Panc1 (cell line): Measurements from ENCODE around the gene FKBP10. TPM values are rescaled to one million over a fixed set of nuclear protein-coding genes. Genes with fewer than 3 reads are reported as not detected.

ENCODE experiments used
- ATAC-seq: fragments of 200-7000 bp; cut with Tn5 transposase; 2 replicates; pipeline ENCODE4 v1.9.1; 2020; ENCODE audit warnings: mild to moderate bottlenecking, moderate library complexity
- BruUV-seq: library from RNA; stranded (reverse); fragments of 400-500 nt; replicated peaks from 2 replicates; lab custom pipeline; 2021; lab: Mats Ljungman, UMichigan
- CTCF ChIA-PET: fragments of 300-600 bp; sonication (Branson Sonifier 250); formaldehyde crosslinking; loops from one replicate; lab custom pipeline; 2022; ENCODE audit warnings: antibody characterized with exemption; lab: Charles Lee
- POLR2A ChIA-PET: fragments of 300-600 bp; sonication (Branson Sonifier 250); formaldehyde crosslinking; loops from one replicate; lab custom pipeline; 2022; ENCODE audit warnings: antibody characterized with exemption; lab: Charles Lee
- DNase-seq: peaks from one replicate; pipeline ENCODE4 v3.0.0-alpha.2; 2010; ENCODE audit warnings: low read depth, low spot score
- H3K27ac ChIP-seq: 2 replicates; pipeline ENCODE4 v1.5.1; 2011; ENCODE audit warnings: mild to moderate bottlenecking, low read length, inconsistent platforms
- H3K27me3 ChIP-seq: fragments of 200-500 bp; sonication (Bioruptor generic); 2 replicates; pipeline ENCODE4 v1.6.0; 2014; ENCODE audit warnings: low read length, inconsistent platforms; ENCODE audit not compliant: control insufficient read depth, insufficient read depth
- H3K36me3 ChIP-seq: fragments of 200-500 bp; sonication (Bioruptor generic); 2 replicates; pipeline ENCODE4 v1.5.1; 2014; ENCODE audit warnings: inconsistent platforms, mild to moderate bottlenecking, low read length, moderate library complexity; ENCODE audit not compliant: control insufficient read depth, insufficient read depth
- H3K4me1 ChIP-seq: 2 replicates; pipeline ENCODE4 v1.5.1; 2011; ENCODE audit warnings: inconsistent platforms, mild to moderate bottlenecking, low read length, moderate library complexity; ENCODE audit not compliant: control insufficient read depth, insufficient read depth
- H3K4me3 ChIP-seq, 2 experiments: 2 replicates each; pipeline ENCODE4 v1.5.1; 2011 to 2012; ENCODE audit warnings: low read depth in 2 of 2, low read length in 2 of 2, mild to moderate bottlenecking in 2 of 2, inconsistent platforms in 1 of 2, moderate library complexity in 1 of 2
- H3K9me3 ChIP-seq: fragments of 200-500 bp; sonication (Bioruptor generic); 2 replicates; pipeline ENCODE4 v1.5.1; 2014; ENCODE audit warnings: low read depth, mild to moderate bottlenecking, inconsistent platforms, low read length, moderate library complexity; ENCODE audit not compliant: control insufficient read depth, insufficient read depth
- CTCF ChIP-seq: fragments of 450-650 bp; IDR thresholded peaks from 2 replicates; pipeline ENCODE4 v1.5.1; 2017; ENCODE audit warnings: mild to moderate bottlenecking
- POLR2AphosphoS5 ChIP-seq: IDR thresholded peaks from 2 replicates; pipeline ENCODE4 v1.6.1; 2012; ENCODE audit warnings: mild to moderate bottlenecking, low read depth, low read length, moderate library complexity
- REST ChIP-seq, 2 experiments: IDR thresholded peaks; 2 replicates each; pipeline ENCODE4 v1.6.1; 2011 to 2012; ENCODE audit warnings: low read depth in 2 of 2, control low read depth in 1 of 2, low read length in 1 of 2, mild to moderate bottlenecking in 1 of 2, moderate library complexity in 1 of 2; ENCODE audit not compliant: insufficient read depth in 1 of 2
- SIN3A ChIP-seq: IDR thresholded peaks from 2 replicates; pipeline ENCODE4 v1.6.1; 2012; ENCODE audit warnings: low read depth, mild to moderate bottlenecking, low read length, moderate library complexity, borderline replicate concordance; ENCODE audit not compliant: insufficient read depth
- TCF7L2 ChIP-seq: IDR thresholded peaks from 2 replicates; pipeline ENCODE4 v1.6.1; 2011; ENCODE audit warnings: mild to moderate bottlenecking, low read depth, low read length, inconsistent platforms
- in situ Hi-C: cut with HindIII; loops from 2 replicates; pipeline ENCODE4 v1.10.0; 2016; ENCODE audit warnings: low sequenced_read_pairs, low pct_unique_long_range_greater_than_20kb
- intact Hi-C: fragments of 100-400 bp; cut with micrococcal nuclease; formaldehyde crosslinking; loops from one replicate; pipeline ENCODE4 v1.10.0; 2022; ENCODE audit not compliant: unreplicated experiment
- total RNA-seq: library from RNA; stranded (reverse); gene quantifications from one replicate; pipeline ENCODE4 v1.2.1, GENCODE V29; 2021; ENCODE audit not compliant: unreplicated experiment

The FKBP10 gene
- total RNA-seq, 1 experiment from 2014 or later, result 190 TPM

DNA sequence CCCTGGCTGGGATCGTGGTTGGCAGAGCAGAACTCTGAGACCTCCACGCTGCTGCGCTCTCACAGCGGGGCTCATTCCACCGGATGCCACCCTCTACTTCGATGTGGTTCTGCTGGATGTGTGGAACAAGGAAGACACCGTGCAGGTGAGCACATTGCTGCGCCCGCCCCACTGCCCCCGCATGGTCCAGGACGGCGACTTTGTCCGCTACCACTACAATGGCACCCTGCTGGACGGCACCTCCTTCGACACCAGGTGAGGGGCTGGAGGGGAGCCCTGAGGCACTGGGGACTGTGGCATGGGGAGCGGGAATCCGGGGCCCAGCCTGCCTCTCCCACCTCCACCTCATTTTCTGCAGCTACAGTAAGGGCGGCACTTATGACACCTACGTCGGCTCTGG is 5.2 kb downstream of the FKBP10 start:
- in situ Hi-C loops, result no loop called here
- no TSS peak for BruUV-seq

DNA sequence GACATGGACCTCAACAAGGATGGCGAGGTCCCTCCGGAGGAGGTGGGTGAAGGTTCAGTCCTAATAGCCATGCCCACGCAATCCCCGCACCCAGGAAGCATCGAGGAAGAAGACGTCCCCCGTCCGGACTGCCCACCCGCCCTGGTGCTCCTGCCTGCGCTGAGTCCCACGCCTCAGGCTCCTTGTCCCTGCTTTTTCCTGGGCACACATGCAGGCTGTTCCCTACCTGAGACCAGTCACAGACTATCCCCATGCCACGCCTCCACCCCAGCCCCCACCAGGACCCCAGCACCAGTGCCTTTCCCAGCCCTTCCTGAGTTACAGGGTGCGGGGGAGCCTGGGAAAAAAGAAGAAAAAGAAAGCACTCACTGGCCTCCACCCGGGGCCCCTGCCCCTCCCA is 9.0 kb downstream of the FKBP10 start:
- in situ Hi-C loops, result no loop called here
- TF ChIP-seq SIN3A, result no peak
- peak; percentile 16; the same call in 1 of the 2 replicates for TF ChIP-seq POLR2AphosphoS5
- no peak for TF ChIP-seq CTCF
- TF ChIP-seq REST (IDR thresholded peaks at IDR 0.05; ENCODE audit: insufficient read depth in 1 of 2, low read depth in 2 of 2, low read length in 1 of 2), result no peak
- no peak for TF ChIP-seq TCF7L2
- ATAC-seq (peak; percentile 6), DNase-seq (no peak)
- ChIA-PET CTCF (no interaction called here), POLR2A (interaction anchor here (0.5 kb wide), 1 partner anchor 76 kb away, joined by 4 read pairs; no protein-coding TSS in a partner anchor)
- no peaks in the 10 kb centered on the region; the same call in 1 of the 2 replicates for H3K4me1 ChIP-seq
- intact Hi-C loops, result no loop called here
- no peak overlapping the region; the same call in 1 of the 2 replicates for H3K27ac ChIP-seq
- no TSS peak for BruUV-seq
- H3K4me3 ChIP-seq, result no peak overlapping the region
- no peaks in the 10 kb centered on the region for H3K27me3 ChIP-seq
- peaks cover 2% of the 10 kb centered on the region; the same call in 1 of the 2 replicates for H3K36me3 ChIP-seq
- no peaks in the 10 kb centered on the region for H3K9me3 ChIP-seq

More for the DNA sequence above, 5.2 kb downstream of the FKBP10 start:
- POLR2A ChIA-PET, result no interaction called here
- Histone ChIP-seq H3K27me3 (no peaks in the 10 kb centered on the region), H3K4me1 (peaks cover 10% of the 10 kb centered on the region), H3K36me3 (peaks cover 2% of the 10 kb centered on the region), H3K4me3 (no peak overlapping the region), H3K9me3 (no peaks in the 10 kb centered on the region), H3K27ac (no peak overlapping the region)
- DNase-seq (no peak), ATAC-seq (no peak)
- no peak for TF ChIP-seq POLR2AphosphoS5
- no peak for TF ChIP-seq SIN3A
- no peak for TF ChIP-seq CTCF
- TF ChIP-seq TCF7L2, result no peak
- no peak for TF ChIP-seq REST (IDR thresholded peaks at IDR 0.05; ENCODE audit: insufficient read depth in 1 of 2, low read depth in 2 of 2, low read length in 1 of 2)
- intact Hi-C loops, result no loop called here
- CTCF ChIA-PET, result no interaction called here
